Chondrocyte (in vitro differentiated cells): ENCODE data around the gene ATP13A1. TPM values are rescaled to one million over a fixed set of nuclear protein-coding genes. Genes with fewer than 3 reads are reported as not detected.

Source experiments
- DNase-seq: peaks from one replicate; pipeline ENCODE4 v3.0.0; 2021; ENCODE audit warnings: mixed read lengths, low spot score
- H3K27ac Mint-ChIP-seq: one replicate; pipeline ENCODE4 v1.8.0; 2021; ENCODE audit warnings: mild to moderate bottlenecking, moderate library complexity, mixed read lengths; ENCODE audit not compliant: unreplicated experiment
- H3K27me3 Mint-ChIP-seq: 2 replicates; pipeline ENCODE4 v1.8.0; 2021; ENCODE audit warnings: low read depth, mixed read lengths
- H3K36me3 Mint-ChIP-seq: 2 replicates; pipeline ENCODE4 v1.8.0; 2021; ENCODE audit warnings: low read depth, mixed read lengths
- H3K4me1 Mint-ChIP-seq: 2 replicates; pipeline ENCODE4 v1.8.0; 2021; ENCODE audit warnings: low read depth, mild to moderate bottlenecking, mixed read lengths
- H3K4me3 Mint-ChIP-seq: one replicate; pipeline ENCODE4 v1.8.0; 2021; ENCODE audit warnings: mild to moderate bottlenecking, moderate library complexity, mixed read lengths; ENCODE audit not compliant: unreplicated experiment
- H3K9me3 Mint-ChIP-seq: 2 replicates; pipeline ENCODE4 v1.8.0; 2021; ENCODE audit warnings: low read depth, mixed read lengths
- total RNA-seq: library from RNA; stranded (reverse); gene quantifications from 3 replicates; pipeline ENCODE4 v1.2.1, GENCODE V29; 2021
- TF ChIP-seq, protein P1 (sequence below): fragments of 200-600 bp; sonication (generic); IDR thresholded peaks from 2 replicates; pipeline ENCODE4 v1.5.0; 2021; ENCODE audit warnings: antibody characterized with exemption, mild to moderate bottlenecking, moderate library complexity

The ATP13A1 gene
- total RNA-seq, 1 donor from 2014 or later: 48.8 TPM

GRCh38 chr19:19635313-19635702 is 28.2 kb downstream of the ATP13A1 start:
- no peak overlapping the region for H3K27ac Mint-ChIP-seq
- H3K4me3 Mint-ChIP-seq: no peak overlapping the region
- H3K9me3 Mint-ChIP-seq: no peaks in the 10 kb centered on the region
- H3K4me1 Mint-ChIP-seq: no peaks in the 10 kb centered on the region
- DNase-seq: no peak
- H3K36me3 Mint-ChIP-seq: peaks cover 22% of the 10 kb centered on the region
- no peaks in the 10 kb centered on the region for H3K27me3 Mint-ChIP-seq
- TF ChIP-seq, protein P1, sequence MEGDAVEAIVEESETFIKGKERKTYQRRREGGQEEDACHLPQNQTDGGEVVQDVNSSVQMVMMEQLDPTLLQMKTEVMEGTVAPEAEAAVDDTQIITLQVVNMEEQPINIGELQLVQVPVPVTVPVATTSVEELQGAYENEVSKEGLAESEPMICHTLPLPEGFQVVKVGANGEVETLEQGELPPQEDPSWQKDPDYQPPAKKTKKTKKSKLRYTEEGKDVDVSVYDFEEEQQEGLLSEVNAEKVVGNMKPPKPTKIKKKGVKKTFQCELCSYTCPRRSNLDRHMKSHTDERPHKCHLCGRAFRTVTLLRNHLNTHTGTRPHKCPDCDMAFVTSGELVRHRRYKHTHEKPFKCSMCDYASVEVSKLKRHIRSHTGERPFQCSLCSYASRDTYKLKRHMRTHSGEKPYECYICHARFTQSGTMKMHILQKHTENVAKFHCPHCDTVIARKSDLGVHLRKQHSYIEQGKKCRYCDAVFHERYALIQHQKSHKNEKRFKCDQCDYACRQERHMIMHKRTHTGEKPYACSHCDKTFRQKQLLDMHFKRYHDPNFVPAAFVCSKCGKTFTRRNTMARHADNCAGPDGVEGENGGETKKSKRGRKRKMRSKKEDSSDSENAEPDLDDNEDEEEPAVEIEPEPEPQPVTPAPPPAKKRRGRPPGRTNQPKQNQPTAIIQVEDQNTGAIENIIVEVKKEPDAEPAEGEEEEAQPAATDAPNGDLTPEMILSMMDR: no peak

GRCh38 chr19:19634516-19635312 is 28.8 kb downstream of the ATP13A1 start:
- Mint-ChIP-seq H3K4me3 (no peak overlapping the region), H3K9me3 (no peaks in the 10 kb centered on the region), H3K27ac (no peak overlapping the region), H3K27me3 (no peaks in the 10 kb centered on the region), H3K4me1 (no peaks in the 10 kb centered on the region), H3K36me3 (peaks cover 22% of the 10 kb centered on the region)
- no peak for DNase-seq
- TF ChIP-seq, protein P1: no peak

DNA sequence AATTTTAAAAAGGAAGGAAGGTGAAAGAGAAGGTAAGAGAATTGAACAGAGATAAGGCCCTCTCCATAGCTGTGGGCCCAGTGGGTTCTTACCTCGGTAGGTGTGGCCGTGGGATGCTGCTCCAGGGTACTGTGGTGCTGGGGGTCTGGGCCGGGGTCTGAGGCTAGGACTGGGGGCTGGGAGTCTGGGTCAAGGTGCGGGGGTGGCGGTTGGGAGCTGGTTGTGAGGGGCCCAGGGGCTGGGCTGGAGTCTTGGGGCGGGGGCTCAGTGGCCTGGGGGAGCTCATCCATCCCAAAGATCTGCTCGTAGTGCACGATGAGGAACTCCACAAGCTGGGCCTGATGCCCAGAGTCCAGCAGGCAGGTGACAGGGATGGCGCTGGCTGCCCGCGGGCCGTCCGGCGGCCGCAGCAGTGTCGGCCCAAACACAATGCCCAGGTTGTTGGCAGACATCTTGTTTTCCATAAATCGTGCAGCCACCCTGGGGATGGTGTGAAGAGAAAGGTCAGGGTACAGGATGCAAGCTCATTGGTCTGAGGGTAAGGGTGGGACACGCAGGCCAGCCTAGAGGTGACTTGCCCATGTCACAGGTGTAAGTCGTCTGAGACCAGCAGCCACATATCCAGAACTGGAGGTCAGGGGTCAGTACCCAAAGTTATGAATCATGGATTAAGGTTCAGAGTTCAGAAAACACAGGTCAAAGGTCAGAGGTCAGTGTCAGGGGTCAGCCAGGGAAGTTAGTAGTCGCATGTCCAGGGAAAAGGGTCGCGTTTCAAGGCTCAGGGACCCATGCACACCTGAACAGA is 29.6 kb downstream of the ATP13A1 start:
- Mint-ChIP-seq H3K27ac (no peak overlapping the region), H3K36me3 (peaks cover 22% of the 10 kb centered on the region), H3K27me3 (no peaks in the 10 kb centered on the region), H3K9me3 (no peaks in the 10 kb centered on the region), H3K4me1 (peaks cover under 1% of the 10 kb centered on the region), H3K4me3 (no peak overlapping the region)
- DNase-seq: no peak
- TF ChIP-seq, protein P1: no peak

DNA sequence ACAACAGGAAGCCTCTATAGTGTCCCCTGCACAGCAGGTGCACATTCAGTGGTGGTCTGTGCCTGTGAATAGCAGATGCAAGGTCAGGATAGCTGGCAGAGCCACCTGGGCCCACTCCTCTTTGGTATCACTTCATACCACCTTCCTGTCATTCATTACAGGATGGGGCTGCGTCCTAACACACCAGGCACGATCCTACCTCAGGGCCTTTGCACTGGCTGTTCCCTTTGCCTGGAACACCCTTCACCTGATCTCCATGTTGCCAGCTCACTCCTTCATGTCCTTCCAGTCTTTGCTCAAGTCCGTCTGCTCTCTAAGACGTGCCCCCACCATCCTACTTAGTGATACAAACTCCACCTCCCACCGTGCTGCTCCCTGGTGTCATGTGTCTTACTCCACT is 30.8 kb downstream of the ATP13A1 start:
- no peak overlapping the region for H3K4me3 Mint-ChIP-seq
- H3K27me3 Mint-ChIP-seq: no peaks in the 10 kb centered on the region
- peaks cover 22% of the 10 kb centered on the region for H3K36me3 Mint-ChIP-seq
- H3K4me1 Mint-ChIP-seq: peaks cover 7% of the 10 kb centered on the region
- TF ChIP-seq, protein P1: no peak
- no peak for DNase-seq
- H3K27ac Mint-ChIP-seq: no peak overlapping the region
- no peaks in the 10 kb centered on the region for H3K9me3 Mint-ChIP-seq

- H3K27ac Mint-ChIP-seq: no peak overlapping the region
- TF ChIP-seq, protein P1: no peak
- no peak for DNase-seq
- H3K4me1 Mint-ChIP-seq: peaks cover 13% of the 10 kb centered on the region
- H3K27me3 Mint-ChIP-seq: no peaks in the 10 kb centered on the region
- H3K36me3 Mint-ChIP-seq: peaks cover 22% of the 10 kb centered on the region
- no peaks in the 10 kb centered on the region for H3K9me3 Mint-ChIP-seq
- H3K4me3 Mint-ChIP-seq: no peak overlapping the region
These were observed 32.1 kb downstream of the ATP13A1 start for GRCh38 chr19:19631346-19631745.
